HPDE6-E6E7 (cell line): ENCODE measurements around the gene ABCA2.

ENCODE experiments used
- DNase-seq: peaks from one replicate; pipeline ENCODE4 v3.0.0; 2011; ENCODE audit warnings: missing footprints; ENCODE audit errors: extremely low spot score

Gene ABCA2

GRCh38 chr9:136980669-136981478 lies 47.2 kb downstream of the ABCA2 start:
- DNase-seq = no peak

GRCh38 chr9:136979769-136980587 lies 48.1 kb downstream of the ABCA2 start:
- DNase-seq = no peak

- DNase-seq = no peak
Observed at GRCh38 chr9:136978865-136979544, 49.0 kb downstream of the ABCA2 start.

- peak; percentile 79 for DNase-seq
Observed at GRCh38 chr9:136978073-136978864, 49.8 kb downstream of the ABCA2 start.

GRCh38 chr9:136977649-136978072 lies 50.4 kb downstream of the ABCA2 start:
- no peak for DNase-seq

GRCh38 chr9:136977223-136977622 lies 50.8 kb downstream of the ABCA2 start, which contains the start of gene PTGDS:
Gene PTGDS (plus strand): TSS chr9:136977504. CDS start chr9:136977579, 75 bp downstream.
- no peak for DNase-seq

- DNase-seq = no peak
Observed at GRCh38 chr9:136975644-136976043, 52.4 kb downstream of the ABCA2 start.

GRCh38 chr9:136974817-136975535 lies 53.1 kb downstream of the ABCA2 start:
- DNase-seq = no peak

GRCh38 chr9:136973618-136974617 lies 54.1 kb downstream of the ABCA2 start:
- DNase-seq = no peak

GRCh38 chr9:136972743-136973142 lies 55.3 kb downstream of the ABCA2 start:
- no peak for DNase-seq

- DNase-seq = no peak
Observed at GRCh38 chr9:136972335-136972734, 55.7 kb downstream of the ABCA2 start.

- no peak for DNase-seq
Observed at GRCh38 chr9:136971746-136972145, 56.3 kb downstream of the ABCA2 start.

- no peak for DNase-seq
Observed at GRCh38 chr9:136970361-136970760, 57.7 kb downstream of the ABCA2 start.

GRCh38 chr9:136969774-136970173 lies 58.3 kb downstream of the ABCA2 start:
- no peak for DNase-seq

GRCh38 chr9:136969150-136969549 lies 58.9 kb downstream of the ABCA2 start:
- DNase-seq = no peak

GRCh38 chr9:136968333-136969127 lies 59.5 kb downstream of the ABCA2 start:
- DNase-seq = no peak

- no peak for DNase-seq
Observed at GRCh38 chr9:136965771-136966484, 62.1 kb downstream of the ABCA2 start.

GRCh38 chr9:136964833-136965422 lies 63.1 kb downstream of the ABCA2 start:
- no peak for DNase-seq
